Suprapubic skin (tissue), 4 donors: ENCODE data around the gene ZNF678.

Experiments
- CTCF ChIP-seq, 2 donors: fragments of 200-600 bp in 1 of 2; fragments of 450-650 bp in 1 of 2; sonication (generic) in 1 of 2; IDR thresholded peaks; one replicate each; pipeline ENCODE4 v1.5.1; 2016 to 2019; ENCODE audit warnings: antibody characterized with exemption in 2 of 2, mild to moderate bottlenecking in 1 of 2, moderate library complexity in 1 of 2
- EP300 ChIP-seq: sonication (generic); formaldehyde crosslinking; IDR thresholded peaks from one replicate; pipeline ENCODE4 v1.6.1; 2017; ENCODE audit warnings: antibody characterized with exemption
- POLR2A ChIP-seq, 2 donors: fragments of 450-650 bp; IDR thresholded peaks; one replicate each; pipeline ENCODE4 v1.6.1; 2017; ENCODE audit warnings: antibody characterized with exemption in 2 of 2, mild to moderate bottlenecking in 2 of 2, moderate library complexity in 2 of 2
- POLR2AphosphoS5 ChIP-seq, 3 donors: sonication (generic); formaldehyde crosslinking; IDR thresholded peaks; one replicate each; pipeline ENCODE4 v1.6.1; 2017; ENCODE audit warnings: antibody characterized with exemption in 3 of 3

- TF ChIP-seq POLR2AphosphoS5 (IDR thresholded peaks at IDR 0.05) (no peak), CTCF (IDR thresholded peaks at IDR 0.05) (no peak), POLR2A (IDR thresholded peaks at IDR 0.05) (no peak), EP300 (no peak)
Measured at GRCh38 chr1:227559926-227560325, 3.4 kb upstream of the ZNF678 start.
